Karpas-422 (cell line): ENCODE data around the gene SLC36A3. TPM values are rescaled to one million over a fixed set of nuclear protein-coding genes. Genes with fewer than 3 reads are reported as not detected.
A peak's percentile ranks its signal among the peaks of the same experiment; 100 is the strongest.
"Not testable (repeated sequence)": the region's sequence is repeated elsewhere in the genome, so short reads cannot be mapped to it uniquely, and the experiment has no call there.

ENCODE experiments used
- DNase-seq: peaks from one replicate; pipeline ENCODE4 v3.0.0-alpha.2; 2015
- H2AFZ ChIP-seq: fragments of 200-600 bp; sonication (generic); 2 replicates; pipeline ENCODE4 v1.6.1; 2014; ENCODE audit warnings: antibody characterized with exemption, low read length, mixed read lengths
- H3K27ac ChIP-seq: fragments of 200-600 bp; sonication (generic); 2 replicates; pipeline ENCODE4 v1.5.1; 2014; ENCODE audit warnings: mild to moderate bottlenecking, low read length, moderate library complexity
- H3K27me3 ChIP-seq: fragments of 200-600 bp; sonication (generic); 2 replicates; pipeline ENCODE4 v1.6.1; 2014; ENCODE audit warnings: low read length, mixed read lengths
- H3K36me3 ChIP-seq: fragments of 200-600 bp; sonication (generic); 2 replicates; pipeline ENCODE4 v1.6.1; 2014; ENCODE audit warnings: low read length, mixed read lengths; ENCODE audit not compliant: insufficient read depth
- H3K4me1 ChIP-seq: fragments of 200-600 bp; sonication (generic); 2 replicates; pipeline ENCODE4 v1.6.1; 2014; ENCODE audit warnings: mild to moderate bottlenecking, low read length, mixed read lengths
- H3K4me2 ChIP-seq: fragments of 200-600 bp; sonication (generic); 2 replicates; pipeline ENCODE4 v1.6.1; 2014; ENCODE audit warnings: low read length, low read depth, mild to moderate bottlenecking; ENCODE audit not compliant: poor library complexity, severe bottlenecking
- H3K4me3 ChIP-seq: fragments of 200-600 bp; sonication (generic); 2 replicates; pipeline ENCODE4 v1.5.1; 2014; ENCODE audit warnings: mild to moderate bottlenecking, antibody characterized with exemption, low read length, mixed read lengths
- H3K79me2 ChIP-seq: fragments of 200-600 bp; sonication (generic); 2 replicates; pipeline ENCODE4 v1.6.1; 2014; ENCODE audit warnings: mild to moderate bottlenecking, low read length, mixed read lengths
- H3K9ac ChIP-seq: fragments of 200-600 bp; sonication (generic); 2 replicates; pipeline ENCODE4 v1.6.0; 2014; ENCODE audit warnings: low read length
- H3K9me2 ChIP-seq: fragments of 200-600 bp; sonication (generic), shearing (Covaris generic); replicated peaks from 2 replicates; pipeline ENCODE4 v1.6.0; 2014; ENCODE audit warnings: mild to moderate bottlenecking, low read length, moderate library complexity; ENCODE audit not compliant: insufficient read depth
- H3K9me3 ChIP-seq: fragments of 300-700, 200-600 bp; sonication (generic); 2 replicates; pipeline ENCODE4 v1.6.1; 2014; ENCODE audit warnings: low read length, mixed read lengths
- H4K20me1 ChIP-seq: fragments of 200-600 bp; sonication (generic); 2 replicates; pipeline ENCODE4 v1.6.1; 2014; ENCODE audit warnings: mild to moderate bottlenecking, antibody characterized with exemption, low read length, low read depth; ENCODE audit not compliant: insufficient read depth
- total RNA-seq: library from RNA; depleted of rRNA; stranded (reverse); fragments of >200 nt; shearing (Covaris generic); gene quantifications from 2 replicates; pipeline ENCODE4 v1.2.3, GENCODE V29; 2014; ENCODE audit warnings: low replicate concordance

SLC36A3 gene
- total RNA-seq, 1 experiment from 2014 or later, result not detected

GRCh38 chr5:151254990-151255389 is 48.6 kb downstream of the SLC36A3 start:
- H3K27me3 ChIP-seq, H3K9me2 ChIP-seq, H3K9me3 ChIP-seq, DNase-seq, H2AFZ ChIP-seq, H3K36me3 ChIP-seq: not testable (repeated sequence)
- Histone ChIP-seq H3K9ac (peak overlapping the region; percentile 89), H4K20me1 (peaks cover 24% of the 10 kb centered on the region), H3K4me3 (peak overlapping the region; percentile 83), H3K4me1 (peaks cover 65% of the 10 kb centered on the region), H3K4me2 (peak overlapping the region; percentile 89), H3K79me2 (peaks cover 70% of the 10 kb centered on the region), H3K27ac (peak overlapping the region; percentile 87)

- peaks cover 66% of the 10 kb centered on the region for H3K79me2 ChIP-seq
- no peaks in the 10 kb centered on the region for H3K27me3 ChIP-seq
- peak overlapping the region; percentile 83 for H3K4me3 ChIP-seq
- DNase-seq, result no peak
- H3K4me2 ChIP-seq, result peak overlapping the region; percentile 89
- peaks cover 65% of the 10 kb centered on the region for H3K4me1 ChIP-seq
- H3K27ac ChIP-seq, result peak overlapping the region; percentile 87
- H3K9me3 ChIP-seq, result no peaks in the 10 kb centered on the region
- no peaks in the 10 kb centered on the region for H3K9me2 ChIP-seq
- H3K36me3 ChIP-seq, result peaks cover 5% of the 10 kb centered on the region; the same call in 1 of the 2 replicates
- H2AFZ ChIP-seq, result no peak overlapping the region
- H4K20me1 ChIP-seq, result peaks cover 22% of the 10 kb centered on the region
- H3K9ac ChIP-seq, result peak overlapping the region; percentile 89
Observed at GRCh38 chr5:151254556-151254955, 49.0 kb downstream of the SLC36A3 start.

- H3K79me2 ChIP-seq, result peaks cover 56% of the 10 kb centered on the region
- H3K27me3 ChIP-seq, result no peaks in the 10 kb centered on the region
- H3K9me3 ChIP-seq, result no peaks in the 10 kb centered on the region
- H3K9ac ChIP-seq, result peak overlapping the region; percentile 89
- H3K9me2 ChIP-seq, result no peaks in the 10 kb centered on the region
- no peak overlapping the region for H2AFZ ChIP-seq
- peaks cover 14% of the 10 kb centered on the region for H4K20me1 ChIP-seq
- H3K4me3 ChIP-seq, result peak overlapping the region; percentile 83
- H3K4me1 ChIP-seq, result peaks cover 65% of the 10 kb centered on the region
- H3K27ac ChIP-seq, result peak overlapping the region; percentile 87
- no peaks in the 10 kb centered on the region; the same call in 1 of the 2 replicates for H3K36me3 ChIP-seq
- DNase-seq, result peak; percentile 57
- peak overlapping the region; percentile 89 for H3K4me2 ChIP-seq
Observed at GRCh38 chr5:151253605-151253950, 50.0 kb downstream of the SLC36A3 start.

GRCh38 chr5:151252762-151253604 is 50.6 kb downstream of the SLC36A3 start, which contains the start of gene GM2A:
TSS of gene GM2A (plus strand) at chr5:151253185. CDS start at chr5:151253217, 32 bp downstream.
- no peaks in the 10 kb centered on the region; the same call in 1 of the 2 replicates for H3K36me3 ChIP-seq
- peak within 1 kb of the TSS; percentile 87 for H3K27ac ChIP-seq
- H3K4me1 ChIP-seq, result peaks cover 62% of the 10 kb centered on the region
- H3K27me3 ChIP-seq, result no peaks in the 10 kb centered on the region
- no peaks in the 10 kb centered on the region for H3K9me3 ChIP-seq
- peak within 1 kb of the TSS; percentile 89 for H3K9ac ChIP-seq
- peaks cover 50% of the 10 kb centered on the region for H3K79me2 ChIP-seq
- H2AFZ ChIP-seq, result peak within 1 kb of the TSS; percentile 76
- peak within 1 kb of the TSS; percentile 83 for H3K4me3 ChIP-seq
- peaks cover 12% of the 10 kb centered on the region for H4K20me1 ChIP-seq
- DNase-seq, result peak; percentile 100
- peak within 1 kb of the TSS; percentile 89 for H3K4me2 ChIP-seq
- H3K9me2 ChIP-seq, result no peaks in the 10 kb centered on the region

DNA sequence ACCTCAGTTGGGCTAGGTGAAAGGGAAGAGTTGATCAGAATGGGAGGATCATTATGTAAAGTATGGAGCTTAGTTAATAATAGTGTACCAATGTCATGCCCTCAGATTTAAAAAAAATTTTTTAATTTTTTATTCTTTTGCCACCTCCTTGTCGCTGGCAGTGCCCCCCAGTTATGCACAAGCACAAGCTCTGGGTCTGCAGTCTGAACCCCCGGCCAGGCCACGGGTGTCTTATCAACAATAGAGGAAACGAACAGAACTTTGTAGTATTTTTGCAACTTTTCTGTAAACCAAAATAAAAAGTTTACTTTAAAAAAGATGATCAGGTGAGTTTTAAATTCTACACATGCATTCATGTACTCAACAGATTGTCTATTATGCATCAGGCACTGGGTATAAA is 51.9 kb downstream of the SLC36A3 start:
- Histone ChIP-seq H3K9ac (peak overlapping the region; percentile 60), H3K27ac (no peak overlapping the region)

DNA sequence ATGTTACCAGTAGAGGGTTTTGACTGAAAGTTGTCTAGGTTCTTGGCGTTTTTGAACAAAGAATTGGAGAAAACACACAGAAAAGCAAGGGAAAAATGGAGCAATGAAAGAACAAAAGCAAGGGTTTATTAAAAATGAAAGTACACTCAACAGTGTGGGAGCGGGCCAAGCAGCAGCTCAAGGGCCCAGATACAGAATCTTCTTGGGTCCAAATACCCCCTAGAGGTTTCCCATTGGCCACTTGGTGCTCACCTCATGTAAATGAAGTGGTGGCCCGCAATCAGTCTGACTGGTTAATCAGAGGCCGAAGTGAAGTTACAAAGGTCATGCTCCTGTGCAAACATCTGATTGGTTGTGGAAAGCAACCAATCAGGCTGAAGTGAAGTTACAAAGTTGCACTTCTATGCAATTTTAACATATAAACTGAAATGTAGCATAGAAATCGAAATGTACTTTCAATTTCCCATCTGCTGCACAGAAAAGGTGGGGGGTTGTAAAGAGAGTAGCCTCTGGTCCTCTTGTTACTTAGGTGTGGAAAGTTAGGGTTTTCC is 52.5 kb downstream of the SLC36A3 start:
- no peak for DNase-seq
- no peak overlapping the region for H3K4me3 ChIP-seq
- H3K9ac ChIP-seq, result no peak overlapping the region
- no peak overlapping the region for H3K27ac ChIP-seq
- H3K27me3 ChIP-seq, result no peaks in the 10 kb centered on the region
- peak overlapping the region; percentile 85 for H3K4me2 ChIP-seq
- no peaks in the 10 kb centered on the region for H3K9me3 ChIP-seq
- H2AFZ ChIP-seq, result no peak overlapping the region
- peaks cover 10% of the 10 kb centered on the region for H4K20me1 ChIP-seq
- peaks cover 31% of the 10 kb centered on the region for H3K79me2 ChIP-seq
- no peaks in the 10 kb centered on the region for H3K36me3 ChIP-seq
- peaks cover 43% of the 10 kb centered on the region for H3K4me1 ChIP-seq
- H3K9me2 ChIP-seq, result no peaks in the 10 kb centered on the region

More for the DNA sequence above, 51.9 kb downstream of the SLC36A3 start:
- Histone ChIP-seq H3K9me3 (no peaks in the 10 kb centered on the region), H3K9me2 (no peaks in the 10 kb centered on the region), H3K27me3 (no peaks in the 10 kb centered on the region), H2AFZ (0 out of 2 replicates have a peak overlapping the region, but pooled peaks have one; percentile 76), H3K79me2 (peaks cover 36% of the 10 kb centered on the region), H3K4me2 (peak overlapping the region; percentile 85), H3K36me3 (no peaks in the 10 kb centered on the region; the same call in 1 of the 2 replicates), H3K4me1 (peaks cover 48% of the 10 kb centered on the region), H3K4me3 (peak overlapping the region; percentile 60; the same call in 1 of the 2 replicates), H4K20me1 (peaks cover 10% of the 10 kb centered on the region)
- DNase-seq, result no peak

DNA sequence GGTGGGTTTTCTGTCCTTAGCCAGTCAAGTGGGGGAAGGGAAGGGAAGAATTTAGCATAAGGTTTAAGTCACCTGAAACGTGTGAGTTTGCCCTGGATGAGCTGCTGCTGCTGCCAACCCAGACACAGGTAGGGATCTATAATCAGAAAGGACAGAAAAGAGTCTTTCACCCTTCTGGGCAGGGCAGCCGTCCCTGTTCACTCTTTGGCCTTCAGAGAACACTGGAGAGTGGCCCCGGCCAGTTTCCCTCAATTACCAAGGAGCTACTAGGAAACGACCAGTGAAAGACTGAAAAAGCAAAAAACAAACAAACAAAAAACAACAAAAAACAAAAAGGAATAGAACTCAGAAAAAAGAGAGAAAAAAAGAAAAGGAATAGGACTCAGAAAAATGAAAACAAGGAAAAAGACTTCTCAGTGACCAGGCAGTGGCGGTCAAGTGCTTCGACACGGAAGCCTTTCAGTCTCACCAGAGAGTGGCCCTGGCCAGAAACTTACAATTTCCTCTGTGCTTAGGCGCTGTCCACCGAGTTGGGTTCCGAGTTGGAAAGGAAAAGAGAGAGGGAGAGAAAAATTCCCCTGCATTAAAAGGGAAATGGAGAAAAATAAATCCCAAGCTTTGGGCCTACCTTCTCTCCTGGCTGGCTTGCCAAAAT is 53.1 kb downstream of the SLC36A3 start:
- no peak overlapping the region for H3K27ac ChIP-seq
- no peak overlapping the region for H3K4me3 ChIP-seq
- peaks cover 25% of the 10 kb centered on the region for H3K79me2 ChIP-seq
- no peak overlapping the region for H2AFZ ChIP-seq
- peaks cover 10% of the 10 kb centered on the region for H4K20me1 ChIP-seq
- peaks cover 37% of the 10 kb centered on the region for H3K4me1 ChIP-seq
- no peaks in the 10 kb centered on the region for H3K9me2 ChIP-seq
- no peaks in the 10 kb centered on the region for H3K27me3 ChIP-seq
- no peak overlapping the region for H3K9ac ChIP-seq
- no peak for DNase-seq
- no peaks in the 10 kb centered on the region for H3K9me3 ChIP-seq
- H3K36me3 ChIP-seq, result no peaks in the 10 kb centered on the region
- H3K4me2 ChIP-seq, result peak overlapping the region; percentile 85

DNA sequence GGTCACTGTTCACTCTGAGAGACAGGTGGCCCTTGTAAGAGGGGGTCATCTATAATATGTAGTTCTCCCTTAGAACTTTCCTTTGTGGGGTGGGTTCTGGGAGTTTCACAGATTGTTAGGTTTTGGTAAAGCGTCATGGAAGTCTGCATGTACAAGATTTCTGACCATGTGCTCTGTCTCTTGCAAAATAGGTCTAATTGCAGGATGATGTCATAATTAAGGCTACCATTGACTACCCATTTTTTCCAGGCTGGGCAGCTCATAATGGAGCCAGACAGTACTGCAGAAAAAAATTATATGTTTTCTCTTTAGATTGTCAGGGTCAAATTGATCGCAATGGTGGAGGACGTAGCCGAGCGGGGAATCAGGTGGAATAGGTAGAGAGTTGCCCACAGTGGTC is 54.3 kb downstream of the SLC36A3 start:
- peaks cover 26% of the 10 kb centered on the region for H3K4me1 ChIP-seq
- no peaks in the 10 kb centered on the region for H3K9me3 ChIP-seq
- H3K9ac ChIP-seq, result no peak overlapping the region
- no peaks in the 10 kb centered on the region for H3K9me2 ChIP-seq
- no peak overlapping the region for H2AFZ ChIP-seq
- no peaks in the 10 kb centered on the region for H3K27me3 ChIP-seq
- no peak overlapping the region for H3K27ac ChIP-seq
- no peaks in the 10 kb centered on the region for H3K36me3 ChIP-seq
- peaks cover 13% of the 10 kb centered on the region for H3K79me2 ChIP-seq
- no peak overlapping the region for H3K4me2 ChIP-seq
- H3K4me3 ChIP-seq, result no peak overlapping the region
- no peak for DNase-seq
- H4K20me1 ChIP-seq, result peaks cover 10% of the 10 kb centered on the region
